Measurements from ENCODE around the gene BCOR.
A peak's percentile ranks its signal among the peaks of the same experiment; 100 is the strongest.

BCOR gene

GRCh38 chrX:40015693-40016092 is 82.1 kb downstream of the BCOR start:
- peak; percentile 80 to 83 for DNase-seq

DNA sequence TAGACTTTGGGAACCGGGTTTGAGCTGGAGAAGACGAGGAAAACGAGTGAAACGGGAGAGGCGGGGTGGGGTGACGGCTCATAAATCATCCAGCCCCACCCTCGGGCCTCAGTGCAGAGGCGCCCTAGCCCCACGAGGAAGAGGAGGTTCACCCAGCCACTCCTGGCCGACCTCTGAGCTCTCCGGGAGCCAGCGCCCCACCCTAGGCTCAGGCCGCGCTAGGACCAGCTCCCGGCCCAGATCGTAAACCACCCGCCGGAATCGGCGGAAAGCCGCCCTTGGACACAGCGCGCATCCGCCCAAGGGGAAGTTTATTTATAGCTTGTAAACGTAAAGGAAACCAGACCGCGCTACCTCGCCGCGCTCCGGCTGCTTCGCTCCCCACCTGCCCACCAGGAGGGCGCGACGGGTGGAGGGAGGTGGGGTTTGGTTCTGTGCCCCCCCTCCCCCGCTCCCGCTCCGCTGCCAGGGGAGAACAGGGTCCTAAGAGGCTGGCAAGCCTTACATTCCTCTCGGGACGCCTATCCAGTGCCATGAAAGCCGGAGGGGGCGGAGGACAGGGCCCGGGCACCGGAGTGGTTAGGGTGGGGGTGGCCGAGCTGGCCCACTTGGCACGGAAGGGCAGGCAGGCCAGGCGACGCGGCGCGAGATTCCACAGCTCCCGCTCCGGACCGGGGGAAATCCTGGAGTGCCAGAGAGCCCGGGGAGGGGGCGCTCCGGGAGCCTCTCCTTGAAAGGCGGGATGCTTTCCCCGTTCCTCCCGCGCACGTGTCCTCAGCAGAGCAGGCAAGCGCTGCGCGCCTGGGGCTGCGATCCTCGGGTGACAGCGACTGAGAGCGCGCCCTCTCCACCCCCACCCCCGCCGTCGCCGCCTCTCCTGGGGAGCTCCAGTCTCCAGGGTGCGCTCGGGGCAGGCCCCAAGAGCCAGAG is 84.2 kb downstream of the BCOR start:
- peak; percentile 59 to 88 for DNase-seq

DNA sequence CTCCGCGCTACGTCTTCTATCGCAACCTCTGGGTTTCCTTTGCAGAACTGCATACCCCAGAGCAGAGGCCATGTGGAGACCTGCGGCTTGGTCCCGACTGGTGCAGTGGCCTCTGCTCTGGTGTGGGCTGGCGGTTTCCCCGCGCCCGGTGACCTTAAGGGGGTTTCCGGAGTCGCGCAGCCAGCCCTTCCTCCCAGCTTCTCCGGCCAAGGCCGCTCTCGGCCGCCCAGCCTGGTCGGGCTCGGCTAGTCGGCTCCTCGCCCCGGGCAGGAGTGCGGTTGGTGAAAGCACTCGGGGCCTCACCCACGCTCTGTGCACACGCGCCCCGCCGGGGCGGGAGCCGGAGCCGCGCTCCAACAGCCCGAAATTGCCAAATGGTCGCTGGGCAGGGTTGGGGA is 84.9 kb downstream of the BCOR start:
- no peak for DNase-seq

DNA sequence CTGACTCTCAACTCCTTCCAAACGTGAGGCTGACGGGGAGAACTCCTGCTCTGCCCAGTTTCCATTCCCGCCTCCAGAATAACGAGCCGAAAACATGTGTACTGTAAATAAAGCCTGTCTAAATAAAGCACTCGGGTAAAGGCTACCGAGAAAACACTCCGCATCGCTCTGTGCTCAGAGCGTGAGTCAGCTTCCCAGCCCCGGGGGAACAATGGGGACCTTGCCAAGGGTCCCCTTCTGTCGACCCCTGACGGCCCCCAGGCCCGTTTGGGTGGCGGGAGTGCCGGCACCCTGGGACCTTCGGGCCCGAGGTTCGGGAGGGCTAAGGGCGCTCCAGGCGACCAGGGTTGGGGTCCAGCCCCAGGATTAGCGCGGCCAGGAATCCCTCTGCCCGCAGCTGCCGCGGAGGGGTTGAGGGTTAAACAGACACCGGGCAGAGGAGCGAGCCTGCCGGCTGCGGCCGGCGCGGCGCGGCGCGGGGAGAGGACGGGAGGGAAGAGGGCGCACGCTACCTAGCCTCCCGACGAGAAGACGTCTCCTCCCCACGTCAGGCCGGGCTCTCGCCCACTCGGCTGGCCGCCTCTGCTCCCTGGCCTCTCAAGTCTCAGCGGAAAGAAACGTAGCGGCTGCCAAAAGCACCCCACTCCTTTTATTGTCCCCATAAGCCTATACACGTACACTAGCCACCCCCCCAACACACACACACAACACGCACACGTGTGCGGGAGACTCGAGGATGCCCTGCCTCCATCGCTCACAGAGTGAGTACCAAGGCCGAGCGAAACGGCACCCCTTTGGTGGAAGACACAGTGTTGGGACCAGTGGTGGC is 85.5 kb downstream of the BCOR start:
- DNase-seq = peak; percentile 16 to 64

GRCh38 chrX:40011322-40012038 is 86.3 kb downstream of the BCOR start:
- DNase-seq = no peak

DNA sequence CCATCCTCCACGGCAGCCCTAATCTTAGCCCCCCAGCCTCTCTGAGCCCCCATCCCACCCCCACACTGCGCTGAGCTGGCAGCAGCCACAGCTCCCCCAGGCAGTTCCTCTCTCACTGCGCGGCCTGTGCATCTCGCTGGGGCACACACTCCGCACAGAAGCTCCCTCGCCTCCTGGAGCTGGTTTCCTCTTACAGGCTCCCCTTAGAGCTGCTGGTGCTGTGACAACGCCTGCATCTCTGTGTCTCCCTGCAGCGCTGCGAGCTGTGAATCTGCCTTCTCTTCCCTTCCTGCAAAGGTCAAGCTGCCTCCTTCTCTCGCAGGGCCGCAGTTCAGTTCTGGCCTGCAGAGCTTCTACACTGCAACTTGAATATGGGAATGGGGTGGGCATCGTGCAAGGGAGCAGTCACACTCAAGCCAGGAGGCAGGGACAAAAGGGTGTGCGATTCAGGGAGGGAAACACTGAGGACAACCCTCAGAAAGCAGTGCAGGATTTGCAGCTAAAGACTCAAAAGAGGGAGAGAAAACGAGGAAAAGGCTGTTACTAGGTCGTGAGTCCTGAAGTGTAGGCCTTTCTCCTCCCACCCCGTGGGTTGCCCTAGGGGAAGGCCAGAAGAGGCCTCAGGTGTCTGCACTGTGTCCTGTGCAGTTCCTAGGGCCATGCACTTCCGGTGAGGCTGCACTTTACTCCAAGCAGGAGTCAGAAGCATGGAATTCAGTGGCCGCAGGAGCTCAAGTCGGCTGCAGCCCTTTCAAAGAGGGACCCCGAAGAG is 87.0 kb downstream of the BCOR start:
- DNase-seq = peak in 1 of 2 experiments; percentile 40

GRCh38 chrX:40009890-40010289 is 87.9 kb downstream of the BCOR start:
- no peak for DNase-seq

DNA sequence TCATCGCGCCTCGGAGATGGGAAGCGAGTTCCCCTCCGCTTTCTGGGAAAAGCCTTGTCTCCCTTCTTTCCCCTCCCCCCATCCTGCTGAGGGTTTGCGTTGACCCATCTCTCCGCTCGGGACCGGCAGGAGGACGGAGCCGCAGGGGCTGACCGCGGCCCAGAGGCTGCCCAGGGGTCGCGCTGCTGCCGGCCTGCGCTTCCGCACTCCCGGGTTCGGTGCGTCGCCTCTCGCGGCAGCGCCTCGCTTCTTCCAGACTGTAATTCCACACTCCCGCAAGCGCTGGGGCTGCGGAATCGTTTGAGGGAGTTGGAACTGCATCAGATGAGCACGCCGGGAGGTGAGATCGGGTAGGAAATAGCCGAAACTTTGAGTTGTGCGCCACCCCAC is 88.3 kb downstream of the BCOR start:
- peak in 1 of 2 experiments; percentile 41 for DNase-seq

- peak; percentile 47 to 79 for DNase-seq
Observed at GRCh38 chrX:40008791-40009461, 88.8 kb downstream of the BCOR start.

GRCh38 chrX:40007756-40008705 is 89.7 kb downstream of the BCOR start:
- DNase-seq = peak; percentile 53 to 66

GRCh38 chrX:40007131-40007755 is 90.5 kb downstream of the BCOR start:
- peak; percentile 19 to 66 for DNase-seq

DNA sequence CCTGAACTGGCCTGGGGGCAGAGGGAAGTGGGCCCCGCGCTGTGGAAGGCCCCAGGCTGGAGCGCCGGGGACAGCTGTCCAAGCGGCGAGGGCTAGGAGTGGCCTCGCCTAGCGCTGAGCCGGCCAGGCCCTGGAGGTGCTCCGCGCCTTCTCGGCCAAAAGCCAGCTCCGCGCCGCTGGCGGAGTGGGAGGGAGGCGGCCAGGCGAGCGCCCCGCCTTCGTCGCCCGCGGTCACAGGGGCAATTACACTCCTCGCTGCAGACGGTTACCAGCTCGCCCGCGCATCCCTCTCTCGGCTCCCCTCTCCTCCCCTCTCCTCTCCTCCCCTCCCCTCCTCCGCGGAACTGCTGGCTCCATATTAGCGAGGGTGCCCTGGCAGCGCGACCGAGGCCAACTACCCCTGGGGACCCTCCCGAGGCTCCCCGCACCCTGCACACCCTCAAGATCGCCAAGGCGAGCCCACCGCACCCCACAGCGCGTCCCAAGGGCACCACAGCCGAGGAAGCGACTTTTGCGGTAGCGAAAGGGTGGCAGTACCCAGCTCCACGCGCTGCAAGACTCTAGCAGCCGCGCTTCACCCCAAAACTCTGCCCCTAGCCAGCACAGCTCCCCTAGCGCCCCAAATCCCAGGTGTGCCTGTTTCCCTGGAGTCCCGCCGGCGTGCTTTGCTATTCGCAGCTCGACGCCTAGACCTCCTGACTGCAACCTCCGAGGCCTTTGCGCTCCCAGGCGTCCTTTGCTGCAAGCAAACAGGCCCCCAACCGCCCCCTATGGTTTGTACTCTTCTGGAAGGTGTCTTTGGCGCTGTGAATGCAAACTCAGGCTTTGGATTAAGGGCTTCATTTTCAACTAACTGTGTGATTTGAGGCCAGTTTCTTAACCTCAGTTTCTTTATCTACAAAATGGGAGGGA is 91.4 kb downstream of the BCOR start:
- DNase-seq = no peak

DNA sequence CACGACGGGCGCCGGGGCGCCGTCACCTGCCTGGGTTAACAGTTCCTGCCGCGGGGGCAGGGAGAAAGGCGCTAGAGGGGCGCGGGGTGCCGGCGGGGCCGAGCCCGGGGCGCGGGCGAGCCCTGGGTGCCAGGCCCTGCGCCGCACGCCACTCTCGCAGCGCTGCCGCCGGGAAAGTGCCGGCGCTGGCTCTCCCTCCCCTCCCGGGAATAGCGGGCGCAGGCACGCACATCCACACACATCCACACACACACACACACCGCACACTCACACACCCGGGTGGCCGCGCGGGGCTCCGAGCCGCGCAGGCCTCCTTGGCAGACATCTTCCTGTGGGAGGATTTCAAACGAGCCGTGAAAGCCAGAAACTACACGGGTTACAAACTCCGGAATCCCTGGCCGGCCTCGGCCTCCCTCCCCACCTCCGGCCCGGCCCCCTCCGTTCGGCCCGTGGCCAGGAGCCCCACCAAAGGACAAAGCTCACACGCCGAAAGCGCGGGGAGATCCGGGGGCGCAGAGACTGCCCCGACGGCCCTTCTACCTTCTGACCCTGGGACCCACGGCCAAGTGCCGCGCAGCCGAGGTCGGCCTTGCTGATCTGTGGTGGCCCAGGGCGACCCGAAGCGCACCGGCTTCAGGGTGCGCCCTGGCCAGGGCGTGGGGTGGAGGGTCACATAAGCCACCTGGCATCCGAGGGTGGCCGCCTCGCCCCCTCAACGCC is 92.3 kb downstream of the BCOR start:
- no peak for DNase-seq

DNA sequence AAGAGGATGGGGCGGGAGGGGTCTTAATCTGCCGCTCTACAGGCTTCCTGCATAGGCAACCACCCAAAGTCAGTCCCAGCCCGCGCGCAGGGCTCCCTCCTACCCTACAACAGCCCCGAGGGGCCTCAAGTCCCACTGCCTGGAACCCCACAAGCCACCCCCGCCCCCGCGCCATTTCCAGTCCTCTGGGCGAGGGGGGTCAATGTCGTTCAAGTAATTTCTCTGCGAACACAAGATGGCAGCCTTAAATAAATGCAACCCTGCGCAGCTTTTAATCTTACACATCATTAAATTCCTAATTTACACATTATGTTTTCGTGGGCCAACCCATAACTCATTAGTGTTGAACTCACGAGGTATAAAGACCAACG is 92.9 kb downstream of the BCOR start:
- no peak for DNase-seq

GRCh38 chrX:40004246-40004535 is 93.6 kb downstream of the BCOR start:
- no peak for DNase-seq

GRCh38 chrX:40003428-40004245 is 94.1 kb downstream of the BCOR start:
- no peak for DNase-seq

DNA sequence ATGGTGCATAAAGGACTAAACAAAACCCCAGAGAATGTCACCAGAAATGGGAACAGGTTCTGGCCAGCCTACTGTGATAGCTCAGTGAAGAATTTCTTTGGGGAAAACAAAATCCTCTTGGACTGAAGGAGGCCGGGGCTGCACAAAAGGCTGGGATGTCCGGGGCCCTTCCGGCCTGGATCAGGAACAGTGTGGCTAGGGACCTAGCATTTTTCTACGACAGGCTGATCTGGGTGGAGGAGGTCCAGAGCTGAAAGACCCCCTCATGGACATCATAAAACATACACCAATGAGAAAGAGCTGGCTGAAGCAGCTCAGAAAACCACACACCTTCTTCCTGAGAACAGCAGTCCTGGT is 94.7 kb downstream of the BCOR start:
- no peak for DNase-seq
